DOHH2 (cell line): ENCODE measurements around the gene ZBTB5.

Source experiments
- H3F3A ChIP-seq: fragments of 200-600 bp; sonication (generic), shearing (Covaris generic); 2 replicates; pipeline ENCODE4 v1.6.0; 2016; ENCODE audit warnings: antibody characterized with exemption, mild to moderate bottlenecking; ENCODE audit not compliant: control insufficient read depth, insufficient read depth
- H3K27ac ChIP-seq: fragments of 200-600 bp; sonication (generic); 2 replicates; pipeline ENCODE4 v1.5.1; 2014; ENCODE audit warnings: low read depth, mild to moderate bottlenecking, low read length, moderate library complexity
- H3K27me3 ChIP-seq: fragments of 200-600 bp; sonication (generic); 2 replicates; pipeline ENCODE4 v1.6.1; 2014; ENCODE audit warnings: mild to moderate bottlenecking, low read length, mixed read lengths; ENCODE audit not compliant: control insufficient read depth
- H3K36me3 ChIP-seq: fragments of 200-600 bp; sonication (generic); 2 replicates; pipeline ENCODE4 v1.6.1; 2014; ENCODE audit warnings: mild to moderate bottlenecking, low read length, moderate library complexity, mixed read lengths; ENCODE audit not compliant: control insufficient read depth
- H3K4me1 ChIP-seq: fragments of 200-600 bp; sonication (generic); 2 replicates; pipeline ENCODE4 v1.6.1; 2014; ENCODE audit warnings: mild to moderate bottlenecking, low read length, mixed read lengths; ENCODE audit not compliant: control insufficient read depth
- H3K4me2 ChIP-seq: fragments of 200-600 bp; sonication (generic); 2 replicates; pipeline ENCODE4 v1.6.0; 2014; ENCODE audit warnings: mild to moderate bottlenecking, low read length, moderate library complexity
- H3K4me3 ChIP-seq: fragments of 200-600 bp; sonication (generic); 2 replicates; pipeline ENCODE4 v1.5.1; 2014; ENCODE audit warnings: mild to moderate bottlenecking, low read length, mixed read lengths
- H3K79me2 ChIP-seq: fragments of 200-600 bp; sonication (generic); 2 replicates; pipeline ENCODE4 v1.6.1; 2014; ENCODE audit warnings: mild to moderate bottlenecking, low read length, mixed read lengths; ENCODE audit not compliant: control insufficient read depth
- H3K9me2 ChIP-seq: fragments of 200-600 bp; sonication (generic); replicated peaks from 2 replicates; pipeline ENCODE4 v1.6.1; 2014; ENCODE audit warnings: mild to moderate bottlenecking, low read length, mixed read lengths; ENCODE audit not compliant: control insufficient read depth
- H3K9me3 ChIP-seq: fragments of 200-600 bp; sonication (generic); 2 replicates; pipeline ENCODE4 v1.6.1; 2014; ENCODE audit warnings: antibody characterized with exemption, low read length, mixed read lengths; ENCODE audit not compliant: control insufficient read depth, insufficient read depth
- H4K20me1 ChIP-seq: fragments of 200-600 bp; sonication (generic); 2 replicates; pipeline ENCODE4 v1.6.0; 2014; ENCODE audit warnings: low read depth, mild to moderate bottlenecking, antibody characterized with exemption, low read length, moderate library complexity; ENCODE audit not compliant: control insufficient read depth, insufficient read depth
- EZH2phosphoT487 ChIP-seq: fragments of 200-600 bp; sonication (generic); IDR thresholded peaks from 2 replicates; pipeline ENCODE4 v1.6.1; 2017; ENCODE audit warnings: borderline replicate concordance, mild to moderate bottlenecking, antibody characterized with exemption, low read length, moderate library complexity, mixed read lengths
- TF ChIP-seq, protein P1 (sequence below): fragments of 200-600 bp; sonication (generic); IDR thresholded peaks from one replicate; pipeline ENCODE4 v1.5.1; 2014; ENCODE audit warnings: antibody characterized with exemption, mild to moderate bottlenecking, low read depth, low read length; ENCODE audit not compliant: poor library complexity, severe bottlenecking

ZBTB5 gene

DNA sequence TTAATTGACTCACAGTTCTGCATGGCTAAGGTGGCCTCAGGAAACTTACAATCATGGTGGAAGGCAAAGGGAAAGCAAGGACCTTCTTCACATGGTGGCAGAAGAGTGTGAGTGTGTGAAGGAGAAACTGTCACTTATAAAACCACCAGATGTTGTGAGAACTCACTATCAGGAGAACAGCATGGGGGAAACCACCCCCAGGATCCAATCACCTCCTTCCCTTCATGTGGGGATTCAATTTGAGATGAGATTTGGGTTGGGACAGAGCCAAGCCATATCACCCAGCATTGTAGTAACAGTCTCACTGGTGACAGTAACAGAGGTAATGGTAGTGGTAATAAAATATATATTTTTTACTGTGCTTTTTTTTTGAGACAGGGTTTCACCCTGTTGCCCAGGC, 18.1 kb downstream of the ZBTB5 start:
- 0 out of 2 replicates have a peak, but pooled peaks cover 5% of the 10 kb centered on the region for H4K20me1 ChIP-seq
- H3F3A ChIP-seq = no peaks in the 10 kb centered on the region
- H3K9me3 ChIP-seq = no peaks in the 10 kb centered on the region
- no peaks in the 10 kb centered on the region for H3K9me2 ChIP-seq
- H3K79me2 ChIP-seq = peaks cover 75% of the 10 kb centered on the region
- H3K36me3 ChIP-seq = peaks cover 35% of the 10 kb centered on the region
- no peak overlapping the region for H3K27ac ChIP-seq
- peaks cover 6% of the 10 kb centered on the region; the same call in 1 of the 2 replicates for H3K4me1 ChIP-seq
- no peaks in the 10 kb centered on the region for H3K27me3 ChIP-seq
- TF ChIP-seq, protein P1, sequence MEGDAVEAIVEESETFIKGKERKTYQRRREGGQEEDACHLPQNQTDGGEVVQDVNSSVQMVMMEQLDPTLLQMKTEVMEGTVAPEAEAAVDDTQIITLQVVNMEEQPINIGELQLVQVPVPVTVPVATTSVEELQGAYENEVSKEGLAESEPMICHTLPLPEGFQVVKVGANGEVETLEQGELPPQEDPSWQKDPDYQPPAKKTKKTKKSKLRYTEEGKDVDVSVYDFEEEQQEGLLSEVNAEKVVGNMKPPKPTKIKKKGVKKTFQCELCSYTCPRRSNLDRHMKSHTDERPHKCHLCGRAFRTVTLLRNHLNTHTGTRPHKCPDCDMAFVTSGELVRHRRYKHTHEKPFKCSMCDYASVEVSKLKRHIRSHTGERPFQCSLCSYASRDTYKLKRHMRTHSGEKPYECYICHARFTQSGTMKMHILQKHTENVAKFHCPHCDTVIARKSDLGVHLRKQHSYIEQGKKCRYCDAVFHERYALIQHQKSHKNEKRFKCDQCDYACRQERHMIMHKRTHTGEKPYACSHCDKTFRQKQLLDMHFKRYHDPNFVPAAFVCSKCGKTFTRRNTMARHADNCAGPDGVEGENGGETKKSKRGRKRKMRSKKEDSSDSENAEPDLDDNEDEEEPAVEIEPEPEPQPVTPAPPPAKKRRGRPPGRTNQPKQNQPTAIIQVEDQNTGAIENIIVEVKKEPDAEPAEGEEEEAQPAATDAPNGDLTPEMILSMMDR = no peak
- TF ChIP-seq EZH2phosphoT487 = no peak
- no peak overlapping the region for H3K4me2 ChIP-seq
- no peak overlapping the region for H3K4me3 ChIP-seq

DNA sequence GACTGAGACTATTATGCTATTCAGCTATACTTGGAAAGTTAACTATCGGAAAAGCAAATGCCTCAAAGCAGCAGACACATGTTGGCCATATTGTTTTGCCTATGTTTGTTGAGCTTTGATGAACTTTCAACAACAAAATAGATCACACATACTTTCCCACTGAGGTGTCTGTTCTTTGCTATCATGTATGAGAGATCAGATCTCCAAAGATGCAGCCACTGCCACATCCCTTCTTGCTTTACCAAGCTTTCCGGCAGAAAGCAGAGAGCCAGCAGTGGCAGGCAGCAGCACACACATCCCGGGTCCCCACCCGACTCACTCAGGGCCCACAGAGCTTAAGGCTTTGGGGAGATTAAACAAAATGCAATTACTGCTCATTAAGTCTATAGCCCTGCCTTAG, 18.8 kb downstream of the ZBTB5 start:
- no peak overlapping the region for H3K4me3 ChIP-seq
- H3K27me3 ChIP-seq = no peaks in the 10 kb centered on the region
- TF ChIP-seq, protein P1 = no peak
- TF ChIP-seq EZH2phosphoT487 = no peak
- 0 out of 2 replicates have a peak, but pooled peaks cover 5% of the 10 kb centered on the region for H4K20me1 ChIP-seq
- H3K9me2 ChIP-seq = no peaks in the 10 kb centered on the region
- peaks cover 38% of the 10 kb centered on the region for H3K36me3 ChIP-seq
- H3K4me2 ChIP-seq = no peak overlapping the region
- no peak overlapping the region for H3K27ac ChIP-seq
- H3K79me2 ChIP-seq = peaks cover 74% of the 10 kb centered on the region
- no peaks in the 10 kb centered on the region for H3F3A ChIP-seq
- H3K9me3 ChIP-seq = no peaks in the 10 kb centered on the region
- no peaks in the 10 kb centered on the region for H3K4me1 ChIP-seq

DNA sequence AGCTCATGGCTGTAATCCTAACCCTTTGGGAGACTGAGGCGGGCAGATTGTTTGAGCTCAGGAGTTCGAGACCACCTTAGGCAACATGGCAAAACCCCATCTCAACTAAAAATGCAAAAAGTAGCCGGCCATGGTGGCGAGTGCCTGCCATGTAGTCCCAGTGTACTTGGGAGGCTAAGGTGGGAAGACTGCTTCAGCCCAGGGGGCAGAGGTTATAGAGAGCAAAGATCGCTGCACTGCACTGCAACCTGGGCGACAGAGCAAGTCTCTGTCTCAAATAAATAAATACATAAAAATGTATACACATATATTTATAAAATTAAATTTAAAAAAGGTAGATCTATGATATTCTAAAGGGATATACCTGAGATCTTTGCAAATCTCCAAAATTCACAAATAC, 19.4 kb downstream of the ZBTB5 start:
- Histone ChIP-seq H3K4me2 (no peak overlapping the region), H3K27me3 (no peaks in the 10 kb centered on the region), H3K79me2 (peaks cover 72% of the 10 kb centered on the region), H3K27ac (no peak overlapping the region), H3K36me3 (peaks cover 42% of the 10 kb centered on the region), H3K4me3 (no peak overlapping the region), H3F3A (no peaks in the 10 kb centered on the region), H3K9me2 (no peaks in the 10 kb centered on the region), H4K20me1 (0 out of 2 replicates have a peak, but pooled peaks cover 5% of the 10 kb centered on the region), H3K4me1 (no peaks in the 10 kb centered on the region), H3K9me3 (no peaks in the 10 kb centered on the region)
- no peak for TF ChIP-seq EZH2phosphoT487
- TF ChIP-seq, protein P1 = no peak
